ENCODE results near the gene LDLRAD1. TPM values are rescaled to one million over a fixed set of nuclear protein-coding genes. Genes with fewer than 3 reads are reported as not detected.

LDLRAD1 gene
- total RNA-seq, 1 experiment from 2014 or later, result not detected

- H3K27me3 ChIP-seq (ENCODE audit: control insufficient read depth, insufficient read depth, low read length), result no peaks in the 10 kb centered on the region
- no peaks in the 10 kb centered on the region for H3K36me3 ChIP-seq (ENCODE audit: control insufficient read depth, insufficient read depth, low read length)
- intact Hi-C loops (cut with micrococcal nuclease; ENCODE audit: unreplicated experiment), result no loop called here
- ChIA-PET POLR2A (no interaction called here), CTCF (no interaction called here)
- no peaks in the 10 kb centered on the region for H3K9me3 ChIP-seq (ENCODE audit: control insufficient read depth, insufficient read depth, low read depth, low read length)
- no TSS peak for BruUV-seq (replicated peaks)
- in situ Hi-C loops (cut with HindIII; ENCODE audit: low pct_unique_long_range_greater_than_20kb, low sequenced_read_pairs), result no loop called here
- no peak overlapping the region for H3K27ac ChIP-seq (ENCODE audit: low read length)
- TF ChIP-seq SIN3A (IDR thresholded peaks at IDR 0.05; ENCODE audit: borderline replicate concordance, insufficient read depth, low read depth, low read length), result no peak
- TF ChIP-seq TCF7L2 (IDR thresholded peaks at IDR 0.05; ENCODE audit: low read depth, low read length), result no peak
- TF ChIP-seq POLR2AphosphoS5 (IDR thresholded peaks at IDR 0.05; ENCODE audit: low read depth, low read length), result no peak
- no peak for TF ChIP-seq REST (IDR thresholded peaks at IDR 0.05; ENCODE audit: insufficient read depth in 1 of 2, low read depth in 2 of 2, low read length in 1 of 2)
- TF ChIP-seq CTCF (IDR thresholded peaks at IDR 0.05), result no peak
- ATAC-seq (no peak), DNase-seq (ENCODE audit: low read depth, low spot score) (no peak)
- H3K4me3 ChIP-seq (ENCODE audit: low read depth in 2 of 2, low read length in 2 of 2), result no peak overlapping the region
- H3K4me1 ChIP-seq (ENCODE audit: control insufficient read depth, insufficient read depth, low read length), result no peaks in the 10 kb centered on the region
Measured at GRCh38 chr1:53981220-53981619, 36.8 kb downstream of the LDLRAD1 start.

GRCh38 chr1:53979712-53980450 lies 38.1 kb downstream of the LDLRAD1 start:
- in situ Hi-C loops (cut with HindIII; ENCODE audit: low pct_unique_long_range_greater_than_20kb, low sequenced_read_pairs), result no loop called here
- H3K36me3 ChIP-seq (ENCODE audit: control insufficient read depth, insufficient read depth, low read length), result no peaks in the 10 kb centered on the region
- ChIA-PET CTCF (interaction anchor here (0.6 kb wide), 1 partner anchor 20 kb away, joined by 3 read pairs; no protein-coding TSS in a partner anchor), POLR2A (no interaction called here)
- no peak overlapping the region for H3K27ac ChIP-seq (ENCODE audit: low read length)
- BruUV-seq (replicated peaks), result no TSS peak
- no peaks in the 10 kb centered on the region for H3K4me1 ChIP-seq (ENCODE audit: control insufficient read depth, insufficient read depth, low read length)
- no peak for DNase-seq (ENCODE audit: low read depth, low spot score)
- H3K27me3 ChIP-seq (ENCODE audit: control insufficient read depth, insufficient read depth, low read length), result no peaks in the 10 kb centered on the region
- TF ChIP-seq POLR2AphosphoS5 (IDR thresholded peaks at IDR 0.05; ENCODE audit: low read depth, low read length) (no peak), TCF7L2 (IDR thresholded peaks at IDR 0.05; ENCODE audit: low read depth, low read length) (no peak), SIN3A (IDR thresholded peaks at IDR 0.05; ENCODE audit: borderline replicate concordance, insufficient read depth, low read depth, low read length) (no peak)
- no peak for ATAC-seq
- intact Hi-C loops (cut with micrococcal nuclease; ENCODE audit: unreplicated experiment), result no loop called here
- H3K9me3 ChIP-seq (ENCODE audit: control insufficient read depth, insufficient read depth, low read depth, low read length), result no peaks in the 10 kb centered on the region
- H3K4me3 ChIP-seq (ENCODE audit: low read depth in 2 of 2, low read length in 2 of 2), result no peak overlapping the region

GRCh38 chr1:53975861-53976260 lies 42.1 kb downstream of the LDLRAD1 start:
- CTCF ChIA-PET, result no interaction called here
- in situ Hi-C loops (cut with HindIII; ENCODE audit: low pct_unique_long_range_greater_than_20kb, low sequenced_read_pairs), result no loop called here

More at GRCh38 chr1:53975861-53976260, 42.1 kb downstream of the LDLRAD1 start:
- Histone ChIP-seq H3K27me3 (ENCODE audit: control insufficient read depth, insufficient read depth, low read length) (no peaks in the 10 kb centered on the region), H3K36me3 (ENCODE audit: control insufficient read depth, insufficient read depth, low read length) (0 out of 2 replicates have a peak, but pooled peaks cover 2% of the 10 kb centered on the region), H3K4me1 (ENCODE audit: control insufficient read depth, insufficient read depth, low read length) (no peaks in the 10 kb centered on the region), H3K9me3 (ENCODE audit: control insufficient read depth, insufficient read depth, low read depth, low read length) (no peaks in the 10 kb centered on the region), H3K27ac (ENCODE audit: low read length) (no peak overlapping the region), H3K4me3 (ENCODE audit: low read depth in 2 of 2, low read length in 2 of 2) (no peak overlapping the region)
- TF ChIP-seq POLR2AphosphoS5 (IDR thresholded peaks at IDR 0.05; ENCODE audit: low read depth, low read length) (no peak), CTCF (IDR thresholded peaks at IDR 0.05) (no peak), REST (IDR thresholded peaks at IDR 0.05; ENCODE audit: insufficient read depth in 1 of 2, low read depth in 2 of 2, low read length in 1 of 2) (no peak), TCF7L2 (IDR thresholded peaks at IDR 0.05; ENCODE audit: low read depth, low read length) (no peak), SIN3A (IDR thresholded peaks at IDR 0.05; ENCODE audit: borderline replicate concordance, insufficient read depth, low read depth, low read length) (no peak)
- POLR2A ChIA-PET, result no interaction called here
- DNase-seq (ENCODE audit: low read depth, low spot score) (no peak), ATAC-seq (no peak)
- intact Hi-C loops (cut with micrococcal nuclease; ENCODE audit: unreplicated experiment), result no loop called here
- no TSS peak for BruUV-seq (replicated peaks)

Measured in Panc1 (cell line).